AG08395 (cell line): Measurements from ENCODE around the gene SUGP1.
"Not testable (repeated sequence)": the region's sequence is repeated elsewhere in the genome, so short reads cannot be mapped to it uniquely, and the experiment has no call there.

ENCODE experiments used
- DNase-seq: peaks from one replicate; pipeline ENCODE4 v3.0.0; 2012; ENCODE audit warnings: mixed read lengths, low spot score

SUGP1 gene, protein sequence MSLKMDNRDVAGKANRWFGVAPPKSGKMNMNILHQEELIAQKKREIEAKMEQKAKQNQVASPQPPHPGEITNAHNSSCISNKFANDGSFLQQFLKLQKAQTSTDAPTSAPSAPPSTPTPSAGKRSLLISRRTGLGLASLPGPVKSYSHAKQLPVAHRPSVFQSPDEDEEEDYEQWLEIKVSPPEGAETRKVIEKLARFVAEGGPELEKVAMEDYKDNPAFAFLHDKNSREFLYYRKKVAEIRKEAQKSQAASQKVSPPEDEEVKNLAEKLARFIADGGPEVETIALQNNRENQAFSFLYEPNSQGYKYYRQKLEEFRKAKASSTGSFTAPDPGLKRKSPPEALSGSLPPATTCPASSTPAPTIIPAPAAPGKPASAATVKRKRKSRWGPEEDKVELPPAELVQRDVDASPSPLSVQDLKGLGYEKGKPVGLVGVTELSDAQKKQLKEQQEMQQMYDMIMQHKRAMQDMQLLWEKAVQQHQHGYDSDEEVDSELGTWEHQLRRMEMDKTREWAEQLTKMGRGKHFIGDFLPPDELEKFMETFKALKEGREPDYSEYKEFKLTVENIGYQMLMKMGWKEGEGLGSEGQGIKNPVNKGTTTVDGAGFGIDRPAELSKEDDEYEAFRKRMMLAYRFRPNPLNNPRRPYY

GRCh38 chr19:19320361-19321140 is at the start of gene SUGP1, which contains the start of gene MAU2:
TSS of gene SUGP1 (minus strand) at chr19:19320509. CDS start at chr19:19320496, 13 bp downstream.
TSS of gene MAU2 (plus strand) at chr19:19320829. CDS start at chr19:19320860, 31 bp downstream.
- peak; percentile 96 for DNase-seq

GRCh38 chr19:19368087-19368486 is 47.8 kb upstream of the SUGP1 start:
- DNase-seq, result no peak

GRCh38 chr19:19366434-19367396 is 46.4 kb upstream of the SUGP1 start:
- DNase-seq, result peak; percentile 62

- DNase-seq, result no peak
Measured at GRCh38 chr19:19362075-19362474, 41.8 kb upstream of the SUGP1 start.

- peak; percentile 88 for DNase-seq
Measured at GRCh38 chr19:19361075-19361594, 40.8 kb upstream of the SUGP1 start.

GRCh38 chr19:19356901-19357566 is 36.7 kb upstream of the SUGP1 start:
- DNase-seq, result no peak

DNA sequence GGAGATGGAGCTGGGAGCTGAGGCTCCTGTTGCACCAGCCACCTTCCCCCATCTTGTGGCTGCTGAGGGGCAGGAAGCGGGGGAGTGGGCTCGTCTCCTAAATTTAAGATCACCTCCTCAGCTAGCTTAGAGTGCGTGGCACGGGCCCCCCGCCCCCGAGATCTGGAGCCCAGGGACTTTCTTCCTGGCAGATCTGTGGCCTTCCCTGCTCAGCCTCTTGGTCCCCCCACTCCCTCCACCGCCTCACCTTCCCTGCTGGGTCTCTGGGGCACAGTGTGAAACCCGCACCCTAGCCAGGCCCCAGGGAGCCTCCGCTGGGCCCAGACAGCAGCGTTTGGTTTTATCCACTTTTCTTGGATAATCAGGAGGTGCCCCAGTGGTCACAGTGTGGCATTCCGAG is 36.2 kb upstream of the SUGP1 start:
- no peak for DNase-seq

GRCh38 chr19:19355606-19356139 is 35.4 kb upstream of the SUGP1 start:
- no peak for DNase-seq

DNA sequence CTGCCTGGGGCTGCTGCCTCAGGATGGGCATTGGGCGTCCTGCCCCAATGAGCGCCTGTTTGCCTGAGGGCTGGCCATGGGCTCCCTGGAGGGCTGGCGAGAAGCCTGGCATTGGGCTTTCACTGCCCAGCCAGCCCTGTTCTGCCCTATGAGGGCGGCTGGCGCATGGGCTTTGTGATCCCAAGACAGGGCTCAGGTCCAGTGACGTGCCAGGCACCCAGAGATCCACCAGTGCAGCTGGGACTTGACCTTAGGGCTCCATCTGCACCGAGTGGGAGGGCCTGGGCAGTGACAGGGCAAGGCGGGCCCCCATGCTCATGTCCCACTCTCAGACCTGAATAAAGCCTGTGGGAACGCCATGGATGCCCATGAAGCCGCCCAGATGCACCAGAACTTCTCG is 34.6 kb upstream of the SUGP1 start:
- DNase-seq, result no peak

GRCh38 chr19:19354007-19354406 is 33.7 kb upstream of the SUGP1 start:
- DNase-seq, result no peak

- DNase-seq, result no peak
Measured at GRCh38 chr19:19352823-19353222, 32.5 kb upstream of the SUGP1 start.

GRCh38 chr19:19350756-19351155 is 30.4 kb upstream of the SUGP1 start:
- not testable (repeated sequence) for DNase-seq

DNA sequence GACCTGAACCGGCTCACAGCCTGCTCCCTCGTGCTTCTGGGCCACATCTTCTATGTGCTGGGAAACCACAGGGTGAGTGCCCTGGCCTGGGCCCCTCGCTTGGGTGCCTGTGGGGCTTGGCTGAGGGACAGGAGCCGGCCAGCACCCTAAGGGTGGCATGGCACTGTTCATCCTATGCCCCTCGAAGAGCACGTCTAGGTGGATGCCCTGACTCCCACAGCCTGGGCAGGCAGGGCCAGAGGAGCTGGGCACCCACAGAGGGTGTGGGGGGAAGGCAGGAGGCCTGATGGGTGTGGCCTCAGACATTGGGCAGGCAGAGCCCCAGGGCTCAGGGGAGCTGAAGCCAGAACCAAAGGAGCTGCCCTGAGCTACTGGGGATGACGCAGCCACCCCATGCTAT is 29.1 kb upstream of the SUGP1 start:
- no peak for DNase-seq

- DNase-seq, result no peak
Measured at GRCh38 chr19:19348266-19348665, 28.0 kb upstream of the SUGP1 start.

DNA sequence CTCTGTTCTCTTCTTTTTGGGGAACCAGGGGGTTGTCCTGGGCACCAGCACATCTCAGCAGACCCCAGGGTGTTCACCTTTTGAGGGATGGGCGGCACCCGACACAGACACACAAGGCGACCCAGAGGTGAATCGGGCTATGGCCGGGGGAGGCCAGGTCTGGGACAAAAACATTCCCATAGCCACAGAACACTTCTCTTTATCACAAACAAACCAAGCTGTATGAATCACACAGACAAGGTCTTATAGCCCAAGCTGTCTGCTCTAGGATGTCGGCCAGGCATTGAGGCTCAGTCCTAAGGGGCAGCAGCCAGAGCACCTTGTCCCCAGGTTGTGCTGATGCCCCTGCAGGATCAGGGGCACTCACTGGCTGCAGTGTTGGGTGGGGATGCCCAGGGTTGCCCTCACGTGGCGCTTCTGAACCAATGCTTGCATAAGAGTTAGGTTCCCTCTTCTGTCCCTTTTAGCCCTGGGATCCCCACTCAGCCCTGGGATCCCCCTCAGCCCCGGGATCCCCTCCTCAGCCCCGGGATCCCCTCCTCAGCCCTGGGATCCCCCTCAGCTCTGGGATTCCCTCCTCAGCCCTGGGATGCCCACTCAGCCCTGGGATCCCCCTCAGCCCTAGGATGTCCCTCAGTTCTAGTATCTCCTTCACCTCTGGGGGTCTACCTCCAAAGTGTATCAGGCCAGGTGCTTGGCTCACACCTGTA is 27.2 kb upstream of the SUGP1 start:
- DNase-seq, result no peak

- DNase-seq, result no peak
Measured at GRCh38 chr19:19345970-19346369, 25.7 kb upstream of the SUGP1 start.

DNA sequence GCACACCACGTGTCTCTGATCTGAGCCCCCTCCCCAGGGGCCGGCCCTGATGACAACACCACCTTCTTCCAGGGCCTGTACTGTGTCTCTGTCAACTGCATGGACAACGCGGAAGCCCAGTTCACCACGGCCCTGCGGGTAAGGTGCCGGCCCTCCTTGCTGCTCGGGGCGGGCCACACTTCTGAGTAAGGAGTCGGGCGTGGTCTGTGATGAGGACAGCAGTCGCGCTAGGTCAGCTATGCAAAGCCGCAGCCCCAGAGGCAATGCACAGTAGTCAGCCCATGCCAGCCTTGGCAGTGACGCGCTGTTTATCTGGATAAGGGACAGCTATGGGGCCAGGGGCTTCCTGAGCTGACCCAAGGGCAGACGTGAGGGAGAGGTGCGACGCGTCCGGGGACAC is 24.9 kb upstream of the SUGP1 start:
- DNase-seq, result no peak

- DNase-seq, result no peak
Measured at GRCh38 chr19:19343762-19344161, 23.5 kb upstream of the SUGP1 start.

- no peak for DNase-seq
Measured at GRCh38 chr19:19343016-19343362, 22.7 kb upstream of the SUGP1 start.
